ENCODE results near the gene JMJD1C. TPM values are rescaled to one million over a fixed set of nuclear protein-coding genes. Genes with fewer than 3 reads are reported as not detected.
"Not testable (repeated sequence)": the region's sequence is repeated elsewhere in the genome, so short reads cannot be mapped to it uniquely, and the experiment has no call there.

Gene JMJD1C
- total RNA-seq, 1 experiment from 2014 or later: 57.0 TPM

DNA sequence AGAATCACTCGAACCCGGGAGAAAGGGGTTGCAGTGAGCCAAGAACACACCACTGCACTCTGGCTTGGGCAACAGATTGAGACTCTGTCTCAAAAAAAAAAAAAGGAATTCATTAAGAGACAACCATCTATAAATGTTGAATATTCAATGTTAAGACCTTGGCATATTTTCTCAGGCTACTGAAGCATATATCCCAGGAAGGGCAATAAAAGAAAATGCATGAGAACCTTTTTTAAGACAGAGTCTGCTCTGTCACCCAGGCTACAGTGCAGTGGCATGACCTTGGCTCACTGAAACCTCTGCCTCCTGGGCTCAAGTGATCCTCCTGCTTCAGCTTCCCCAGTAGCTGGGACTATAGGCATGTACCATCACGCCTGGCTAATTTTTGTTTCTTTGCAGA lies 165.0 kb downstream of the JMJD1C start:
- DNase-seq (ENCODE audit: low read depth): no peak

DNA sequence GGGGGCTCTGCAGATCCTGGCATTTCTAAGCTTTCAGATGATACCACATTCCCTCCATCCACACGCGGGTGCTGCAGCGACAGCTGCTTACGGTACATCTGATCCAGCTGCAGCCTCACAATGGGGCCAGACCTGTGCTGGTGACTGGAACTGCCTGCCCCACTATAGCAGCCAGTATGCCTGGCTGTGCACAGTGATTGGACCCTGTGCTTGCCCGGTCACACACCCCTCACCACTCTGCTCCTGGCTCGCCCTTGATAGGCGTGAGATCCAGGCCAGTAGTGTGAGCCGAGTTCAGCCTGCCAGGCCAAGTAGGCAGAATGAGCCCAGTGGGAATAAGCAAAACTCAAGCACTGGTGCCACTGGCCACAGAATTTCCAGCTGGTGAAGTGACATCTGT lies 167.8 kb downstream of the JMJD1C start:
- no peak for DNase-seq (ENCODE audit: low read depth)

DNA sequence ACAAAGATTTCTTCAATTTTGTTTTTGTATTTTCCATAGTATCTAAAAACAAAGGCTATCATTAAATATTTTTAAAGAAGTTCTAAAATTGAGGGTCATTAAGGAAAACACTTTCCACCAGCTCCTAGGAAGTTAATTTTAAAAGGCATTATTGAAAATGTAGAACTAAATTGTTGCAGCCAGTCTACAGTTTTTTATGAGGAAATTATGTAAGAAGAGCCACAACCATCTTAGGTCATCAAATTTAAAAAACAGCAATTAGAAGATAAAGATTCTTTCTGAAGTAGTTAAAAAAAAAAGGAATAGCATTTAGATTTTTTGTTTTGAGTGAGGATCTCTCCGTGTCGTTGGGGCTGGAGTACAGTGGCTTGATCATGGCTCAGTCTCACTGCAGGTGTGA lies 171.0 kb downstream of the JMJD1C start:
- DNase-seq (ENCODE audit: low read depth): no peak

DNA sequence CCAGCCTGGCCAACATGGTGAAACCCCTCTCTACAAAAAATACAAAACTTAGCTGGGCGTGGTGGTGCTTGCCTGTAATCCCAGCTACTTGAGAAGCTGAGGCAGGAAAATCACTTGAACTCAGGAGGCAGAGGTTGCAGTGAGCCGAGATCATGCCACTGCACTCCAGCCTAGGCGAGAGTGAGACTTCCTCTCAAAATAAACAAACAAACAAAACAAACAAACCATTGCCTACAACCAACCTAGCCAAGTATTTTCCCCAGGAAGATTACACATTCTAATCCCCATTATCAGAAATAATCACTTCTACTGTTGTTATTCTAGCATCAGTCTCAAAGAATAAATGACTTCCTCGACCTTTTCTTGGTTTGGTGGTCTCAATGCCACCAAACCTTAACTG lies 172.9 kb downstream of the JMJD1C start:
- not testable (repeated sequence) for DNase-seq (ENCODE audit: low read depth)

DNA sequence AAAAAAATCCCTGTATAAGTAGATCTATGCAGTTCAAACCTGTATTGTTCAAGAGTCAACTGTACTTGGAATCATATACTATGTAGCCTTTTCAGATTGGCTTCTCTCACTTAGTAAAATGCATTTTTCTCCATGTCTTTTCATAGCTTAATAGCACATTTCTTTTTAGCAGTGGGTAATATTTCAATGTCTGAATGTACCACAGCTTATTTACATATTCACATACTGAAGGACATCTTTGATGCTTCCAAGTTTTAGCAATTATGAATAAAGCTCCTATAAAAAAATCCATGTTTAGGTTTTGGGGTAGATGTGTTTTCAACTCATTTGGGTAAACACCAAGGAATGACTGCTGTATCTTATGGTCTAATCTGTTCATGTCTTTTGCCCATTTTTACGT lies 177.6 kb downstream of the JMJD1C start:
- no peak for DNase-seq (ENCODE audit: low read depth)

DNA sequence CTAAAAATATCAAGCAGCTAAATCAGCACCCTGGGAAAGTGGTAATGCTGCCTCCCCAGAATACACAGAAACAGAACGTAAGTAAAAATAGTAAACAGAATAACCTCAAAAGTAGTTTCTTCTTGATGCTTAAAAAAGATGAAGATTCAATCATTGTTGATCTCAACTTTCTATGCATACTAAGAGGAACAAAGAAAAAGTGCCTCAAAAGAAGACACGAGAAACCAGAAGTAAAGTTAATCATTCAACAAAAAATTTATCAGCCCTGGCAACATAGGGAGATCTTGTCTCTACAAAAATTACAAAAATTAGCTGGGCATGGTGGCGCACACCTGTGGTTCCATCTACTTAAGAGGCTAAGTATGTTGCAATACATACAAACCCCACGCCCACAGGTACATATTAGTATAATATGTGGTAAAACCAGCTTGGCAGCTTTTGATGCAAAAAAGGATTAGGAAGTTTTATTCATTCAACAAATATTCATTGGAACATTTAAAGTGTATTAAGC lies 179.0 kb downstream of the JMJD1C start:
- DNase-seq (ENCODE audit: low read depth): no peak

DNA sequence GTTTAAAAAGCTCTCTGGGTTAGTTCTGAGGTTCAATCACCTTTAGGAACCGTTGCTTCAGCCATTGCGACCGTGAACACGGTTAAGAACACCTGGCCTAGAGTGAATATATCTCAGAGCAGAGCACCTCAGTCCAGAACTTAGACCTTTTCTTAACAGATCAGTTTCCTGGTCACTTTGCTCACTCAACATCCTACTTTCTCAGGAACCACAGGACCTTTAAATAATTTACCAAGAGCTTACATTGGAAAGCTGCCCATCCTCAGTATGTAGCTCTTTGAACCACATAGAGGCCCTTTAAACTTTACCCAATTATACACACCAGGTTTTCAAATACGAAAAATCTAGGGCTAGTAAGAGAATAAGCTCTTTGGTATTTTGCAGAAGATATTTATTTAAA lies 179.4 kb downstream of the JMJD1C start:
- DNase-seq (ENCODE audit: low read depth): peak; percentile 7

DNA sequence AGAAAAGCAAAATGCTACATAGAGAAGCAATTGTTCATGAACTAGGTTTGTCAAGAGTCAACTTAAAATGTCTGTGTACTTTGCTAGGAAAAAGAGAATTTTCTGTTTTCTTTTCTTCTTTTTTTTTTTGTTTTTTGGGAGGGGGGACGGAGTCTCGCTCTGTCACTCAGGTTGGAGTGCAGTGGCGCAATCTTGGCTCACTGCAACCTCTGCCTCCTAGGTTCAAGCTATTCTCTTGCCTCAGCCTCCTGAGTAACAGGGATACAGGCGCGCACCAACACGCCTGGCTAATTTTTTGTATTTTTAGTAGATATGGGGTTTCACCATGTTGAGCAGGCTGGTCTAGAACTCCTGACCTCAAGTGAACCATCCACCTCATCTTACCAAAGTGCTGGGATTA lies 181.9 kb downstream of the JMJD1C start:
- not testable (repeated sequence) for DNase-seq (ENCODE audit: low read depth)

DNA sequence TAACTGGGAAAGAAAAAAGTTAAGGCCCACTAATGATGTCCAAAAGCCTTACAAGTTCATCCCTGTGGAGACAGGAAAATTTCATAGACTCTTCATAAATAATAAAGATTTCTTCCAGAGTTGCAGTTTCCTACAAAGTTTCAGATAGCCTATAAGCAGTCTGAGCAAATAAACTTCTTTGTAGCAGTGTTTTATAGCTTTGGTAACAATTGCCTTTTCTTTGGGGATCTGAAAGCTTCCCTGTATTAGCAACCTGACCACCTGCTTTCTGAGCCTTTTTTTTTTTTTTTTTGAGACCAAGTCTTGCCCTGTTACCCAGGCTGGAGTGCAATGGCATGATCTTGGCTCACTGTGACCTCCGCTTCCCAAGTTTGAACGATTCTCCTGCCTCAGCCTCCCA lies 182.7 kb downstream of the JMJD1C start:
- no peak for DNase-seq (ENCODE audit: low read depth)

DNA sequence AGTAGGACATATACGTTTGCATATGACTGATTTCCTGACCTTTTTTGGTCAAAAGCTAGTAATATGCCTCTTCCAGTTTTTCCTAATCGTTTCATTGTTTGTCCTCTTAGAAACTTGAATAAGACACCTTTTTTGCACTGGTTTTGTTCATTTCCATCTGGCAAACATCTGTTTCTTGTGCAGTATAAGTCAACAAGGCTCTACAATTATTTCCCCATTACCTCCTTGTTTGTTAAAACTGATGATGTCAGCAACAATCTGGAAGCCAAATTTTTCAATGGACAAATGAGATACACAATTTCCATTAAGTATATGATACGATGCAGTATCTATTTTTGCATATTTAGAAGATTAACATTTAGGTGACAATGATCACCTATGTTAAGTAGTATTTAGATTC lies 183.8 kb downstream of the JMJD1C start:
- peak; percentile 20 for DNase-seq (ENCODE audit: low read depth)

DNA sequence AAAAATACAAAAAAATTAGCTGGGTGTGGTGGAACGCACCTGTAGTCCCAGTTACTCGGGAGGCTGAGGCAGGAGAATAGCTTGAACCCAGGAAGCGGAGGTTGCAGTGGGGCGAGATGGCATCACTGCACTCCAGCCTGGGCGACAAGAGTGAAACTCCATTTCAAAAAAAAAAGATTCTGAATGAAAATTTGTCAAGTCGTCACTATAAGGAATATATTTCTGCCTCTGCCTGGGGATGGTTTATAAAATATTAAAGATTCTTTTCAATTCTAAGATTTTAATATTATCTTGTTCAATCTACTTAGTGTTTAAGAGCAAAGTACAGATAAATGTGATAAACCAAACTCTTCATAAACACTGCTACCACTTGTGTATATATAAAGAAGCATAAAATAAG lies 185.4 kb downstream of the JMJD1C start:
- DNase-seq (ENCODE audit: low read depth): no peak

DNA sequence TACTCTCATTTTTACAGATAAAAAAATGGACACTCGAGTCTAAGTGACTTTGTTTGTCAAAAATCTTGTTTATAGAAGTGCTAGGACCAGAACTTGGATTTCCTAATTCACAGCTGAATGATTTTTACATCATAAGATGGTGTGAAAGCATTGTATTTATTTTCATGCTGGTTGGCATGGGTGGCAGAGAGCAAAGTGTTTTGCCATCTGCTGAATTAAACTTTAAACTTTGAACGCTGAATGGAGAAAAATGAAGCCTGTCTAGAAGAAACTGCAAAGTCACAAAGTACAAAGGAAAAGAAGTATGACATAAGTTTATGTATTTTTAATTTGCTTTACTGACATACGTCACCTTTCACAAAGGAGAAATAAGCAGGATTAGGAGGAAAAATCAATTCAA lies 190.7 kb downstream of the JMJD1C start:
- DNase-seq (ENCODE audit: low read depth): no peak

DNA sequence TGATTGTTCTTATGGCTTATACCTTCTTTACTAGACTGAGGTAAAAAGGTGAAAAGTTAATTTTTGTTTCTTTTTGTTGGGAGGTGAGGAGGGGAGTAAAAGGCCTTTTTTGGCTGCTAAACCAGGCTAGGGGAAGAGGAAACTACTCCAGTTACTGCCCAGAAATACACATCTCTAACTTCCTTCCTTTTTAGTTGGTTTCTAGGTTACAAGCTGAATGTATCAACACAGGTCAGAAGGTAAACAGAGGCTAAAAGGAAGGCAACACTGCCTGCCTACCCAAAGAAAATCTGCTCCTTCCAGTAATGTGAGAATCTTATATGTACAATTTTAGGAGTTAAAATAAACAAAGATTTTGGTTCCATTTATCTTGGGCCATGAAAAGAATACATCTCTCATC lies 192.2 kb downstream of the JMJD1C start:
- DNase-seq (ENCODE audit: low read depth): no peak

DNA sequence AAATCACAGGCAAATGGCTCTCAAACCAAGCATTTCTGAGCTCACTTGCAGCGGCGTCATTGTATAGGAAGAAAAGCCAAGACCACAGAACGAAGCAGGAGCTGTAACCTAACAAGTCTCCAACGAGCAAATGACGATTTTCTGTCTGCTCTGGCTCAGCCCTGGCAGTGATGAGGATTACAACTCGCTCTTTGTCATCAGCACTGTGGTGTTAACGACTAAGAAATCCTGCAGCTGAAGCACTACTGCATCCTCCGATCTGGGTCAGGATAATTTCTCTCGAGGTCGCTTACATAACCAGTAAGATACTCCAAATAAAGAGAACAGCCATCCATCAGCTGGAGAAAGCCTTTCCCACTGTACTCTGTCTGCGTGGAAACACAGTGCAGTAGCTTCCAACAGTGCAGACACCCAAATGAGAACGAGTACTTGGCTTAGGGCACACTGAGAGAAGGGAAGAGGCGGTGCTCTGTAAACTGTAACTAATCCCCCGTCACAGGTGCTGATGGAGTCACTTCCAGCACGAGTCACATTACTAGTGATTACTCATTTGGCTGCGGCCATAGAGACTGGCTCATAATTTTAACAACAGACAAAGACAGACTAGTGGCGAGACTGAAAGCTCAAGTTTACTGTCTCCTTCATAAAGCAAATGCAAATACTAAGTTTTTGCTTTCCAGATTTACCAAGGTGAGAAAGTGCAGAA lies 196.8 kb downstream of the JMJD1C start:
- peak; percentile 96 for DNase-seq (ENCODE audit: low read depth)

DNA sequence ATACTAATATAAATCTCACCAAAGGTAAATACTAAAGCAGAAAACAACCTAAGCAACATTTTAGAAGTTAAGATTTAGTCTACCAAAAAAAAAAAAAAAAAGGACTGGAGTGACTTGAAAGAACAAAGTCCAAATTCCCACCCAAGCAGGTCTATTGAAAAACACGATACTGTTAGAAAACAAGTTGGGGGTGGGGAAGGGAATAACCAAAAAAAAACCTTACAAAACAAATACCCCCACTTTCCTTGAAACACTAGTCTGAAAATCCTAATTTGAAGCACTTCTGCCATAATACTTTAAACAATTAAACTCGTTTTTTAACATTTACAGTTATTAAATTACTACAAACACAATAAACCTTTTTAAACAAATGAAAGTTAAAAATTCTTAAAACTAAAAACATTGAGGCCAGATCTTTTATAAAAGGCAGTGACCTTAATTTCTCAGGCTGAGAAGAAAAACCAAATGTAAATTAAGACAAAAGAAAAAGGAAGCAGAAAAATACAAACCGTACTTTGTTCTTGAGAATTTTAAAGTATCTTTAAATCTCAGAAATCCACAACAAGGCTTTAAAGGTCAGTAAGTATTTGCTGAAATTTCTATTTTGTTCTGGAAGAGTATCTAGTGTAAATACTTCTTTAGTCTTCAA lies 197.5 kb downstream of the JMJD1C start:
- DNase-seq (ENCODE audit: low read depth): peak; percentile 25

DNA sequence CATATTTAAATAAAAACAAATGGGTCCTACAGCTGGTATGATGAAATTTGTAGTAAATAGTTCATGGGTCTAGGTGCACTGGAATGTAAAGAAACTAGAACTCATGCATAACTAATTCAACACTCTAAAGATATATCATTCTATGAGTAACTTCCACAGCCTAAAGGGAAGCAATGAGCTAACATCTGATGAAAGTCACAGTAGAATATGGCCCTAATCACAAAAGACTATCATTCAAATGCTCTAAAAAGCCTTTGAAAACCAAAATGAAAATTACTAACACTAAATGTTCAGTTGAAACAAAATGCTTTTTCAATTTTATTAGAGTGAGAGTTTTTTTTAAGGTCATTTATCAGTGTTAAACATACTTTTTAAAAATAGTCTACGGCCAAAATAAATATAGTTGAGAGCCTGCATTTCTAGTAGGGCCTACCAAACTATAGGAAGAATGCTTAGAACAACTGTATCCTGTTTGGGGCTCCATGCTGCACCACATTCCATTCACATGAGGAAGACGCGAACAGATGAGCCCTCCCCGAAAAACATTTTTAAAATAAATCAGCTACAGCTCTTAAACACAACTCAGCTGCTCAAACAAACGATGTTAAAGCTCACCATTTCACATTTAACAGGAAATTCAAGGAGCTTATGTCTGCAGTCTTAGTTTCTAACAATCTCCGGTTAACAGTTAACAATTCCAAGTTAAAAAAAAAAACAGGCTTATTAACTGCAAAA lies 198.2 kb downstream of the JMJD1C start:
- DNase-seq (ENCODE audit: low read depth): peak; percentile 69

DNA sequence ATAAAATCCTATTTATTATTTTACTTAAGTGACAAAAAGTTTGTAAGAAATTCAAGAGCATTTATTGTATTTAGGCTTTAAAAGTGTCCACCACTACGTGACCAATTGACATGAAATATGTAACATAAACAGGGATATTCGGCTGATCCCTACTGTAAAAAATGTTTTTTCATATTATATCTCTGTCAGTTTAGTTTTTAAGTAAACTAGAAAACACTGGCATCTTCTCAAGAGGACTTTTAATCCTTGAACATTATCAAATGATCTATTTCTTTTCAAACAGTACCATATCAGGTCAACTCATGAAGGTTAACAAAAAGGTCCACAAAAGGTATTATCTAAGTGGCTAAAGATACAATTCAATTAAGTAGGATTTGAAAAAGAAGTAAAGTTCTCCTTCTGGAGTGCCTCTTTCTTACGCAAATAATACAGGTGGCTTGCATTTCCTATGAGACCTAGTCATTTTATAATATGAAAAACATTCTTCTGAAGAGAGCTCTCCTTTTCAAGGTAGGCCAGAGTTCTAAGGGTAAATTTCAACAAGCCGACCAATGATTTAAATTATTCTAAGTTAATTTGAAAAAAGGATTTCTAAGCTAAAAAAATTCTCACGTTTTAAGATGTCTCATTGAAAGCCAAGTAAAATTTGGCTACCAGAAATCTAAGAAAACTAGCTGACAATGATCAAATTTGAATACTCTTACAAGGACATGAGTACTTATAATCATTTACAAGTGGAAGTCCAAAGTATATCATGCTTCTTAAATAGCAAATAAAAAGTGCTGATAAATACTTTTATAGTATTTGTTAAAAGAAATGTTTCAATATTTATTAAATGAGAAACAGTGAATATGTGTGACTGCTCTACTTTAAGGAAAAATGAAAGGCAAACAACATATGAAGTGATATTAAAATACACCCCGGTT lies 199.1 kb downstream of the JMJD1C start:
- no peak for DNase-seq (ENCODE audit: low read depth)

DNA sequence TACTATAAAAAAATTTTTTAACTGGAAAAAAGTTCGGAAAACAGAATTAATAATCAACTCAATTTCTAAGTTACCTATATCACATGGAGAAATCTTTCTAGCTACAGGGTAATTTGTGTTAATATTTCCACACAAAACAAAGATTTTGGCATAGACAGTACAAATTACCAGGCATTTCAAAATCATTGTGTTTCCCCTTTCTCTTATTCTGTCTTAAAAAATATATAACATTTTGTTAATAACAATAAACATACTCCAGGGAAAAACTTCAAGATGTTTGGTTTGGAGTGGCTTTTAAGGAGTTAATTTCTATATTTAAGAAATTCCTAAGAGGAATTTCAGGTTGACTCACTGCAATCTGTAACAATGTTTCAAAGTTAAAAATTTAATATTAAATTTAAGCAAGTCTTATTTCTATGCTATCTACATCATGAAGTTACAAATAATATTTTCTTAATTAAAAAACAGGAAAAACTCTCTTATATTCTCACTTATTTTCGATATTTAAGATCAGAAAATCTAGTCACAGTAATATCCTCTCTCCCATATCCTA lies 200.0 kb downstream of the JMJD1C start:
- no peak for DNase-seq (ENCODE audit: low read depth)

DNA sequence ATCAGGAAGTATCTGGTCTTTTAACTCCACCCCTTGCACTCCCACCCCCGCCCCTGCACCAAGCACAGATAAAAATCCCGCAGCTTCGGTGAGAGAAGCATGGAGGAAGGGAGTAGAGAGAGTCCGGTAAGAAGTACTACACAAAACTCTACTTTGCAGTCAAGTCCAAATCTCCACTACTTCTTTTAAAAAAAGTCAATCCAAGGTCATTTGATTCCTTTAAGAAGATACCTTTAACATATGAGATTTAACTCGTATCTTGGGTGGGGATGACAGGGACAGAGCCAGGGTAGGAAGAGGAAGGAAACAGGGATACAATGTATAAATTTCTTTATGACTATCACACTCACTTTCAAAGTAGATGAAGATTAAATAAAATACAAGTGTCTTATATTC lies 200.6 kb downstream of the JMJD1C start:
- peak; percentile 54 for DNase-seq (ENCODE audit: low read depth)

DNA sequence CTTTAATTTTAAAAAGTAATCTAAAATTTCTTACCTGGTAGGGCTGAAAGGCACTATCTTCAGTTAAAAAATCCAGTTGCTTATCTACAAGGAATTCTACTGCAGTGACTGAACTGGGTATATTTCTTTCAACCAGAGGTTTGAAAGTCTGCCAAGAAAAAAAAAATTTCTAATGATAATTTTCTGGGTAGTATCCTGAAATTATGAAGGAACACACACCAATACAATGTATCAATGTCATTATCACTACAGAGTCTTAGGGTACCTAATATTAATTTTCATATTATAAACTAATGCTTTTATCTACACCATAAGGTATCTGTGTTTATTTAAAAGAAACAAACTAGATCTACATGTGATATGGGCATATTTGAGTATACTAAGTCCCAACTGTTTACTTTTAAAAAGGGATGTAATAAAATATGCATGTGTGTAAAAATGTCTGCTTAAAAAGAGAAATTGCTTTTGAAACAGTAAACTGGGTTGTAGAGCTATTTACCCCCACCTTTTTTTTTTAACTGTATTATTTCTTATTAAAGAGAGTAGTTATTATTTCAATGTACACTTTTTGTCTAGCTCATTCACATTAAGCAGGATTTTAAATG lies 201.1 kb downstream of the JMJD1C start:
- DNase-seq (ENCODE audit: low read depth): no peak

All from RPMI7951 (cell line).